ENCODE data around the gene GNPTAB. TPM values are rescaled to one million over a fixed set of nuclear protein-coding genes. Genes with fewer than 3 reads are reported as not detected.

GNPTAB gene
- total and polyA plus RNA-seq, 2 of the 4 experiments (the other 2 are of a cell fraction), result 16.0 to 24.2 TPM

- POLR2A ChIA-PET (ENCODE audit: unreplicated experiment), result no interaction called here
- no peaks in the 10 kb centered on the region; the same call in 1 of the 2 replicates for H3K4me1 ChIP-seq (ENCODE audit: control insufficient read depth, insufficient read depth, low read length)
- H3K9ac ChIP-seq (ENCODE audit: low read depth, low read length), result no peak overlapping the region
- no peak overlapping the region for H3K23ac ChIP-seq (ENCODE audit: low read depth, low read length)
- H2BK15ac ChIP-seq (ENCODE audit: low read depth, low read length), result no peak overlapping the region
- H2AFZ ChIP-seq (replicated peaks; ENCODE audit: low read length, poor library complexity), result no peak overlapping the region
- CTCF ChIA-PET, result no interaction called here
- no peaks in the 10 kb centered on the region; a peak in 2 of 4 replicates for H3K79me1 ChIP-seq (ENCODE audit: low read depth in 1 of 2, low read length in 2 of 2)
- no peak overlapping the region for H4K91ac ChIP-seq (ENCODE audit: insufficient read depth, low read depth, low read length)
- no peaks in the 10 kb centered on the region for H3K9me1 ChIP-seq (ENCODE audit: insufficient read depth, low read length)
- no peak overlapping the region for H3K4me3 ChIP-seq (ENCODE audit: insufficient read depth, low read depth, low read length)
- H2BK5ac ChIP-seq (ENCODE audit: low read depth, low read length, poor library complexity, severe bottlenecking), result no peak overlapping the region
- H3K36me3 ChIP-seq (ENCODE audit: control insufficient read depth, insufficient read depth, low read length), result no peaks in the 10 kb centered on the region
- in situ Hi-C loops (cut with MboI; ENCODE audit: low sequenced_read_pairs), result no loop called here
- no peak overlapping the region for H2AK5ac ChIP-seq (ENCODE audit: low read depth, low read length)
- ATAC-seq (ENCODE audit: low read depth), result no peak
- H2BK20ac ChIP-seq (ENCODE audit: low read depth, low read length), result no peak overlapping the region
- WGBS, 2 experiments (ENCODE audit: extremely low coverage in 2 of 2, insufficient read length in 1 of 2), result no CpG with 5 or more reads among the region's 4 CpGs
- H4K20me1 ChIP-seq (ENCODE audit: insufficient read depth, low read length), result no peaks in the 10 kb centered on the region
- no peak overlapping the region for H4K8ac ChIP-seq (ENCODE audit: low read depth in 2 of 2, low read length in 2 of 2)
- no peak overlapping the region for H2BK120ac ChIP-seq (ENCODE audit: low read depth, low read length)
- H3K9me3 ChIP-seq (ENCODE audit: control insufficient read depth, insufficient read depth, low read length), result no peaks in the 10 kb centered on the region
- TF ChIP-seq MAZ (IDR thresholded peaks at IDR 0.05; ENCODE audit: borderline replicate concordance, low read depth, low read length), result no peak
- no peak for TF ChIP-seq FOS (IDR thresholded peaks at IDR 0.05; ENCODE audit: low read depth, low read length)
- no peak for TF ChIP-seq CTCF (conservative IDR thresholded peaks at IDR 0.05; ENCODE audit: low read depth, low read length)
- no peak for TF ChIP-seq POLR2A (IDR thresholded peaks at IDR 0.05; ENCODE audit: low read depth, low read length)
- no peak for TF ChIP-seq RFX5 (IDR thresholded peaks at IDR 0.05; ENCODE audit: low read depth, low read length)
- no peak overlapping the region for H3K4ac ChIP-seq (ENCODE audit: low read depth, low read length)
- H4K5ac ChIP-seq (ENCODE audit: low read depth, low read length), result no peak overlapping the region
- no TSS peak for BruUV-seq (replicated peaks)
- no peak overlapping the region for H3K27ac ChIP-seq (ENCODE audit: insufficient read depth, low read length)
- intact Hi-C loops (cut with micrococcal nuclease), result no loop called here
- H3K18ac ChIP-seq (ENCODE audit: low read depth, low read length), result no peak overlapping the region
- no peak overlapping the region for H3K4me2 ChIP-seq (ENCODE audit: low read depth, low read length)
- no peak overlapping the region for H3K56ac ChIP-seq (ENCODE audit: extremely low read depth, insufficient read depth, low read length)
- dilution Hi-C loops (cut with HindIII; ENCODE audit: low sequenced_read_pairs, unreplicated experiment), result no loop called here
- no peaks in the 10 kb centered on the region for H3K27me3 ChIP-seq (ENCODE audit: control insufficient read depth, insufficient read depth, low read length)
- H3K14ac ChIP-seq (replicated peaks; ENCODE audit: low read depth, low read length), result no peak overlapping the region
- no peak for DNase-seq
- H2AK9ac ChIP-seq (replicated peaks; ENCODE audit: low read depth, low read length, poor library complexity), result no peak overlapping the region
These were observed 35.0 kb downstream of the GNPTAB start for GRCh38 chr12:101795786-101796185.
